Stomach (tissue), 4 donors: ENCODE measurements around the gene PPM1E.
"Not testable (repeated sequence)": the region's sequence is repeated elsewhere in the genome, so short reads cannot be mapped to it uniquely, and the experiment has no call there.

Experiments used
- EP300 ChIP-seq: sonication (generic); formaldehyde crosslinking; IDR thresholded peaks from one replicate; pipeline ENCODE4 v1.6.1; 2017; ENCODE audit warnings: antibody characterized with exemption
- POLR2AphosphoS5 ChIP-seq, 3 donors: sonication (generic); formaldehyde crosslinking; IDR thresholded peaks; one replicate each; pipeline ENCODE4 v1.6.1; 2016; ENCODE audit warnings: antibody characterized with exemption in 3 of 3
- TF ChIP-seq, protein P1 (sequence below), 7 experiments: fragments of 450-650 bp in 4 of 7; fragments of 200-600 bp in 3 of 7; sonication (generic) in 3 of 7; IDR thresholded peaks; one replicate each; pipeline ENCODE4 v1.5.1; 2016 to 2019; ENCODE audit warnings: antibody characterized with exemption in 7 of 7, control low read depth in 2 of 7, mild to moderate bottlenecking in 1 of 7

DNA sequence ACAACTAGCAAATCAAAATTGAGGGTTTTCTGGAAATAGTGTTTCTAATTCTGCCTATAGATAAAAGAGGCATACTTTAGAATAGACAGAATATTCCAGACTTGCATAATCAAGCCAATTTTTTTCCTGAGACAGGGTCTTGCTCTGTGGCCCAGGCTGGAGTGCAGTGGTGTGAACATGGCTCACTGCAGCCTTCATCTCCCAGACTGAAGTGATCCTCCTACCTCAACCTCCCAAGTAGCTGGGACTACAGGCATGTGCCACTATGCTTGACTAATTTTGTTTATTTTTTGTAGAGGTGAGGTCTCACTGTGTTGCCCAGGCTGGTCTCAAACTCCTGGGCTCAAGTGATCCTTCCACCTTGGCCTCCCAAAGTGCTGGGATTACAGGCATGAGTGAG lies 6.0 kb upstream of the PPM1E start:
- TF ChIP-seq, protein P1, sequence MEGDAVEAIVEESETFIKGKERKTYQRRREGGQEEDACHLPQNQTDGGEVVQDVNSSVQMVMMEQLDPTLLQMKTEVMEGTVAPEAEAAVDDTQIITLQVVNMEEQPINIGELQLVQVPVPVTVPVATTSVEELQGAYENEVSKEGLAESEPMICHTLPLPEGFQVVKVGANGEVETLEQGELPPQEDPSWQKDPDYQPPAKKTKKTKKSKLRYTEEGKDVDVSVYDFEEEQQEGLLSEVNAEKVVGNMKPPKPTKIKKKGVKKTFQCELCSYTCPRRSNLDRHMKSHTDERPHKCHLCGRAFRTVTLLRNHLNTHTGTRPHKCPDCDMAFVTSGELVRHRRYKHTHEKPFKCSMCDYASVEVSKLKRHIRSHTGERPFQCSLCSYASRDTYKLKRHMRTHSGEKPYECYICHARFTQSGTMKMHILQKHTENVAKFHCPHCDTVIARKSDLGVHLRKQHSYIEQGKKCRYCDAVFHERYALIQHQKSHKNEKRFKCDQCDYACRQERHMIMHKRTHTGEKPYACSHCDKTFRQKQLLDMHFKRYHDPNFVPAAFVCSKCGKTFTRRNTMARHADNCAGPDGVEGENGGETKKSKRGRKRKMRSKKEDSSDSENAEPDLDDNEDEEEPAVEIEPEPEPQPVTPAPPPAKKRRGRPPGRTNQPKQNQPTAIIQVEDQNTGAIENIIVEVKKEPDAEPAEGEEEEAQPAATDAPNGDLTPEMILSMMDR (IDR thresholded peaks at IDR 0.05), result not testable (repeated sequence)
- TF ChIP-seq POLR2AphosphoS5 (IDR thresholded peaks at IDR 0.05); EP300: not testable (repeated sequence)
